HG02981 (cell line): ENCODE results near the gene R3HDML.
"Not testable (repeated sequence)": the region's sequence is repeated elsewhere in the genome, so short reads cannot be mapped to it uniquely, and the experiment has no call there.

Experiments used
- ATAC-seq: cut with Tn5 transposase; IDR thresholded peaks from one replicate; pipeline ENCODE4 v1.9.1; 2021; ENCODE audit warnings: mild to moderate bottlenecking, moderate library complexity; ENCODE audit not compliant: unreplicated experiment

The R3HDML gene

GRCh38 chr20:44327748-44328147, 9.1 kb upstream of the R3HDML start:
- ATAC-seq: not testable (repeated sequence)

- ATAC-seq: no peak
Measured at GRCh38 chr20:44328428-44328827, 8.4 kb upstream of the R3HDML start.

GRCh38 chr20:44331201-44331600, 5.6 kb upstream of the R3HDML start:
- no peak for ATAC-seq

GRCh38 chr20:44334306-44334705, 2.5 kb upstream of the R3HDML start:
- ATAC-seq: no peak

- no peak for ATAC-seq
Measured at GRCh38 chr20:44334709-44335108, 2.1 kb upstream of the R3HDML start.

GRCh38 chr20:44335675-44336074, 1.2 kb upstream of the R3HDML start:
- no peak for ATAC-seq

GRCh38 chr20:44336086-44336485, 757 bp upstream of the R3HDML start:
- ATAC-seq: no peak

- ATAC-seq: no peak
Measured at GRCh38 chr20:44342248-44342647, 5.4 kb downstream of the R3HDML start.

GRCh38 chr20:44343162-44343675, 6.4 kb downstream of the R3HDML start:
- no peak for ATAC-seq

GRCh38 chr20:44344723-44345122, 7.9 kb downstream of the R3HDML start:
- no peak for ATAC-seq

GRCh38 chr20:44345147-44345546, 8.3 kb downstream of the R3HDML start:
- no peak for ATAC-seq

- ATAC-seq: not testable (repeated sequence)
Measured at GRCh38 chr20:44345941-44346340, 9.1 kb downstream of the R3HDML start.

- no peak for ATAC-seq
Measured at GRCh38 chr20:44348168-44348659, 11.4 kb downstream of the R3HDML start.

- no peak for ATAC-seq
Measured at GRCh38 chr20:44349349-44349748, 12.5 kb downstream of the R3HDML start.

- no peak for ATAC-seq
Measured at GRCh38 chr20:44350567-44350966, 13.7 kb downstream of the R3HDML start.

GRCh38 chr20:44354979-44355497, 18.2 kb downstream of the R3HDML start:
- no peak for ATAC-seq

GRCh38 chr20:44355498-44356352, 18.9 kb downstream of the R3HDML start, which contains the start of gene HNF4A:
Gene HNF4A, plus strand, starts transcription at chr20:44355699. Its CDS starts 106 bp downstream, at chr20:44355805.
- no peak for ATAC-seq

GRCh38 chr20:44356353-44356723, 19.5 kb downstream of the R3HDML start:
- no peak for ATAC-seq

- no peak for ATAC-seq
Measured at GRCh38 chr20:44357020-44357419, 20.2 kb downstream of the R3HDML start.

GRCh38 chr20:44357555-44358125, 20.8 kb downstream of the R3HDML start:
- ATAC-seq: no peak

GRCh38 chr20:44358776-44359175, 21.9 kb downstream of the R3HDML start:
- ATAC-seq: no peak

GRCh38 chr20:44360221-44360620, 23.4 kb downstream of the R3HDML start:
- ATAC-seq: no peak
